Measurements from ENCODE around the gene KIF24. TPM values are rescaled to one million over a fixed set of nuclear protein-coding genes. Genes with fewer than 3 reads are reported as not detected.

Gene KIF24
- total and polyA plus RNA-seq, 2 of the 8 experiments (the other 6 are each of a cell fraction or from before 2014, with no cell fraction given), result 2.7 to 3.9 TPM

- TF ChIP-seq POU5F1 (IDR thresholded peaks at IDR 0.05; ENCODE audit: low read depth, low read length), result no peak
- TF ChIP-seq SP1 (IDR thresholded peaks at IDR 0.05; ENCODE audit: low read depth, low read length), result no peak
Observed at GRCh38 chr9:34282096-34282495, 47.0 kb downstream of the KIF24 start (continued).

All from H1 (cell line).